SJCRH30 (cell line): ENCODE results near the gene NMUR1. TPM values are rescaled to one million over a fixed set of nuclear protein-coding genes. Genes with fewer than 3 reads are reported as not detected.

Experiments
- DNase-seq, 2 experiments: peaks; one replicate each; pipeline ENCODE4 v3.0.0-alpha.2; 2015 to 2020
- H3K27ac ChIP-seq: fragments of 250-450 bp; sonication (Bioruptor Pico); 2 replicates; pipeline ENCODE4 v1.5.1; 2020; ENCODE audit warnings: mild to moderate bottlenecking, moderate library complexity
- H3K27me3 ChIP-seq: fragments of 250-450 bp; sonication (Bioruptor Pico); 2 replicates; pipeline ENCODE4 v1.5.1; 2020; ENCODE audit warnings: mild to moderate bottlenecking, moderate library complexity
- H3K36me3 ChIP-seq: fragments of 250-450 bp; sonication (Bioruptor Pico); 2 replicates; pipeline ENCODE4 v1.5.1; 2020; ENCODE audit warnings: mild to moderate bottlenecking, moderate library complexity
- H3K4me1 ChIP-seq: fragments of 250-450 bp; sonication (Bioruptor Pico); 2 replicates; pipeline ENCODE4 v1.5.1; 2020; ENCODE audit warnings: mild to moderate bottlenecking, moderate library complexity
- H3K4me3 ChIP-seq: fragments of 250-450 bp; sonication (Bioruptor Pico); 2 replicates; pipeline ENCODE4 v1.5.1; 2020; ENCODE audit warnings: mild to moderate bottlenecking, moderate library complexity
- H3K9me3 ChIP-seq: fragments of 250-450 bp; sonication (Bioruptor Pico); replicated peaks from 2 replicates; pipeline ENCODE4 v1.5.1; 2020; ENCODE audit warnings: mild to moderate bottlenecking, moderate library complexity
- total RNA-seq: library from RNA; depleted of rRNA; stranded (reverse); fragments of >200 nt; shearing (Covaris generic); gene quantifications from 2 replicates; pipeline ENCODE4 v1.2.3, GENCODE V29; 2014

Gene NMUR1
- total RNA-seq, 1 experiment from 2014 or later = not detected

GRCh38 chr2:231542136-231542535 is 11.9 kb upstream of the NMUR1 start:
- DNase-seq = no peak
- Histone ChIP-seq H3K36me3 (no peaks in the 10 kb centered on the region), H3K4me1 (peaks cover 7% of the 10 kb centered on the region; the same call in 1 of the 2 replicates), H3K27me3 (no peaks in the 10 kb centered on the region), H3K4me3 (no peak overlapping the region), H3K27ac (no peak overlapping the region), H3K9me3 (0 out of 2 replicates have a peak, but pooled peaks cover 3% of the 10 kb centered on the region)

- Histone ChIP-seq H3K4me3 (no peak overlapping the region), H3K27ac (no peak overlapping the region), H3K9me3 (0 out of 2 replicates have a peak, but pooled peaks cover 3% of the 10 kb centered on the region), H3K36me3 (no peaks in the 10 kb centered on the region), H3K4me1 (peaks cover 7% of the 10 kb centered on the region; the same call in 1 of the 2 replicates), H3K27me3 (no peaks in the 10 kb centered on the region)
- DNase-seq = peak in 1 of 2 experiments; percentile 42
Observed at GRCh38 chr2:231541645-231542044, 11.4 kb upstream of the NMUR1 start.

GRCh38 chr2:231539991-231540390 is 9.7 kb upstream of the NMUR1 start:
- Histone ChIP-seq H3K4me3 (no peak overlapping the region), H3K9me3 (0 out of 2 replicates have a peak, but pooled peaks cover 3% of the 10 kb centered on the region), H3K27ac (no peak overlapping the region), H3K4me1 (no peaks in the 10 kb centered on the region; the same call in 1 of the 2 replicates), H3K36me3 (no peaks in the 10 kb centered on the region), H3K27me3 (no peaks in the 10 kb centered on the region)
- no peak for DNase-seq

- Histone ChIP-seq H3K27me3 (no peaks in the 10 kb centered on the region), H3K4me3 (no peak overlapping the region), H3K27ac (no peak overlapping the region), H3K4me1 (no peaks in the 10 kb centered on the region; the same call in 1 of the 2 replicates), H3K9me3 (no peaks in the 10 kb centered on the region), H3K36me3 (no peaks in the 10 kb centered on the region)
- DNase-seq = peak; percentile 41 to 47
Observed at GRCh38 chr2:231535961-231536360, 5.7 kb upstream of the NMUR1 start.

- Histone ChIP-seq H3K4me3 (no peak overlapping the region), H3K4me1 (no peaks in the 10 kb centered on the region; the same call in 1 of the 2 replicates), H3K27ac (no peak overlapping the region), H3K27me3 (no peaks in the 10 kb centered on the region), H3K36me3 (no peaks in the 10 kb centered on the region), H3K9me3 (no peaks in the 10 kb centered on the region)
- DNase-seq = no peak
Observed at GRCh38 chr2:231533777-231534125, 3.5 kb upstream of the NMUR1 start.

- Histone ChIP-seq H3K36me3 (no peaks in the 10 kb centered on the region), H3K9me3 (no peaks in the 10 kb centered on the region), H3K27me3 (no peaks in the 10 kb centered on the region), H3K27ac (no peak overlapping the region), H3K4me1 (no peaks in the 10 kb centered on the region; the same call in 1 of the 2 replicates), H3K4me3 (no peak overlapping the region)
- no peak for DNase-seq
Observed at GRCh38 chr2:231533086-231533776, 3.0 kb upstream of the NMUR1 start.

GRCh38 chr2:231532756-231533035 is 2.5 kb upstream of the NMUR1 start:
- no peak overlapping the region for H3K27ac ChIP-seq
- no peak overlapping the region for H3K4me3 ChIP-seq
- H3K9me3 ChIP-seq = no peaks in the 10 kb centered on the region
- DNase-seq = no peak
- H3K27me3 ChIP-seq = no peaks in the 10 kb centered on the region
- H3K4me1 ChIP-seq = no peaks in the 10 kb centered on the region; the same call in 1 of the 2 replicates
- H3K36me3 ChIP-seq = no peaks in the 10 kb centered on the region

GRCh38 chr2:231531883-231532755 is 1.9 kb upstream of the NMUR1 start:
- Histone ChIP-seq H3K9me3 (no peaks in the 10 kb centered on the region), H3K4me3 (no peak overlapping the region), H3K36me3 (no peaks in the 10 kb centered on the region), H3K27me3 (no peaks in the 10 kb centered on the region), H3K27ac (no peak overlapping the region), H3K4me1 (no peaks in the 10 kb centered on the region; the same call in 1 of the 2 replicates)
- DNase-seq = no peak

- no peaks in the 10 kb centered on the region; the same call in 1 of the 2 replicates for H3K4me1 ChIP-seq
- H3K27me3 ChIP-seq = no peaks in the 10 kb centered on the region
- no peaks in the 10 kb centered on the region for H3K36me3 ChIP-seq
- no peak for DNase-seq
- no peak overlapping the region for H3K27ac ChIP-seq
- H3K4me3 ChIP-seq = no peak overlapping the region
- H3K9me3 ChIP-seq = no peaks in the 10 kb centered on the region
Observed at GRCh38 chr2:231531466-231531865, 1.2 kb upstream of the NMUR1 start.

- H3K27me3 ChIP-seq = no peaks in the 10 kb centered on the region
Observed at GRCh38 chr2:231528636-231529030, 1.6 kb downstream of the NMUR1 start.

GRCh38 chr2:231527955-231528635 is 2.1 kb downstream of the NMUR1 start:
- Histone ChIP-seq H3K27me3 (no peaks in the 10 kb centered on the region), H3K36me3 (no peaks in the 10 kb centered on the region), H3K9me3 (no peaks in the 10 kb centered on the region; the same call in 1 of the 2 replicates), H3K27ac (no peak overlapping the region), H3K4me3 (no peak overlapping the region), H3K4me1 (no peaks in the 10 kb centered on the region)
- no peak for DNase-seq

More at GRCh38 chr2:231528636-231529030, 1.6 kb downstream of the NMUR1 start:
- Histone ChIP-seq H3K36me3 (no peaks in the 10 kb centered on the region), H3K9me3 (no peaks in the 10 kb centered on the region; the same call in 1 of the 2 replicates), H3K27ac (no peak overlapping the region), H3K4me3 (no peak overlapping the region), H3K4me1 (no peaks in the 10 kb centered on the region)
- no peak for DNase-seq

- Histone ChIP-seq H3K4me1 (no peaks in the 10 kb centered on the region), H3K4me3 (no peak overlapping the region), H3K27me3 (no peaks in the 10 kb centered on the region), H3K36me3 (no peaks in the 10 kb centered on the region), H3K27ac (no peak overlapping the region), H3K9me3 (no peaks in the 10 kb centered on the region; the same call in 1 of the 2 replicates)
- peak in 1 of 2 experiments; percentile 38 for DNase-seq
Observed at GRCh38 chr2:231527091-231527395, 3.2 kb downstream of the NMUR1 start.

- Histone ChIP-seq H3K4me3 (no peak overlapping the region), H3K36me3 (no peaks in the 10 kb centered on the region), H3K4me1 (no peaks in the 10 kb centered on the region), H3K27ac (no peak overlapping the region), H3K9me3 (no peaks in the 10 kb centered on the region; the same call in 1 of the 2 replicates), H3K27me3 (no peaks in the 10 kb centered on the region)
- DNase-seq = peak in 1 of 2 experiments; percentile 29
Observed at GRCh38 chr2:231526341-231527090, 3.7 kb downstream of the NMUR1 start.
